Smooth muscle cell (in vitro differentiated cells): ENCODE results near the gene NT5DC3. TPM values are rescaled to one million over a fixed set of nuclear protein-coding genes. Genes with fewer than 3 reads are reported as not detected.

ENCODE experiments used
- DNase-seq: peaks from one replicate; lab custom pipeline; 2025; ENCODE audit not compliant: unreplicated experiment; lab: John Stamatoyannopoulos, UW
- H2AFZ ChIP-seq: fragments of 200-600 bp; sonication (generic); 2 replicates; pipeline ENCODE4 v1.6.0; 2016; ENCODE audit warnings: antibody characterized with exemption, low read depth, mild to moderate bottlenecking
- H3F3A ChIP-seq: fragments of 200-600 bp; sonication (generic); 2 replicates; pipeline ENCODE4 v1.6.0; 2017; ENCODE audit warnings: antibody characterized with exemption, low read depth
- H3K27ac ChIP-seq: fragments of 200-600 bp; sonication (generic); 2 replicates; pipeline ENCODE4 v1.5.1; 2016; ENCODE audit warnings: low read depth, mild to moderate bottlenecking
- H3K27me3 ChIP-seq: fragments of 200-600 bp; sonication (generic); 2 replicates; pipeline ENCODE4 v1.6.1; 2016; ENCODE audit warnings: low read depth, mild to moderate bottlenecking
- H3K36me3 ChIP-seq: fragments of 200-600 bp; sonication (generic); 2 replicates; pipeline ENCODE4 v1.5.1; 2016; ENCODE audit warnings: low read depth
- H3K4me1 ChIP-seq: fragments of 200-600 bp; sonication (generic); 2 replicates; pipeline ENCODE4 v1.5.1; 2016; ENCODE audit warnings: low read depth
- H3K4me2 ChIP-seq: fragments of 200-600 bp; sonication (generic); 2 replicates; pipeline ENCODE4 v1.6.0; 2016; ENCODE audit warnings: mild to moderate bottlenecking
- H3K4me3 ChIP-seq: fragments of 200-600 bp; sonication (generic); 2 replicates; pipeline ENCODE4 v1.5.1; 2016; ENCODE audit warnings: mild to moderate bottlenecking
- H3K79me2 ChIP-seq: fragments of 200-600 bp; sonication (generic); 2 replicates; pipeline ENCODE4 v1.6.0; 2016; ENCODE audit warnings: low read depth, mild to moderate bottlenecking
- H3K9ac ChIP-seq: fragments of 200-600 bp; sonication (generic); 2 replicates; pipeline ENCODE4 v1.6.0; 2016; ENCODE audit warnings: low read depth
- H3K9me3 ChIP-seq: fragments of 200-600 bp; sonication (generic); replicated peaks from 2 replicates; pipeline ENCODE4 v1.5.1; 2016; ENCODE audit warnings: low read depth
- H4K20me1 ChIP-seq: fragments of 200-600 bp; sonication (generic); 2 replicates; pipeline ENCODE4 v1.6.0; 2016; ENCODE audit warnings: low read depth
- CTCF ChIP-seq: fragments of 200-600 bp; sonication (generic); IDR thresholded peaks from 2 replicates; pipeline ENCODE4 v1.5.1; 2017; ENCODE audit warnings: borderline replicate concordance, mild to moderate bottlenecking, antibody characterized with exemption; ENCODE audit not compliant: insufficient read depth, poor library complexity, severe bottlenecking
- WGBS: methylation state at CpG from one replicate; pipeline ENCODE4 v1.1.7; 2016; ENCODE audit warnings: low lambda C conversion rate; 5-methylcytosine and 5-hydroxymethylcytosine counted together
- polyA plus RNA-seq: library from polyadenylated mRNA; unstranded; fragments of >200 nt; fragmentation: Nextera tagmentation; extraction: Ambion mirVana; gene quantifications from 2 replicates; pipeline ENCODE4 v1.2.1, GENCODE V29; 2016
- total RNA-seq: library from RNA; depleted of rRNA; stranded (reverse); fragments of >200 nt; gene quantifications from 2 replicates; pipeline ENCODE4 v1.2.3, GENCODE V29; 2014

NT5DC3 gene
- total and polyA plus RNA-seq, 2 experiments from 2014 or later, result 0.57 to 1.4 TPM

- Histone ChIP-seq H3F3A (no peaks in the 10 kb centered on the region), H3K27ac (no peak overlapping the region), H3K27me3 (no peaks in the 10 kb centered on the region), H3K36me3 (no peaks in the 10 kb centered on the region), H3K4me2 (no peak overlapping the region), H4K20me1 (no peaks in the 10 kb centered on the region), H3K4me1 (no peaks in the 10 kb centered on the region), H3K4me3 (no peak overlapping the region), H3K9me3 (no peaks in the 10 kb centered on the region), H2AFZ (no peak overlapping the region), H3K9ac (no peak overlapping the region), H3K79me2 (peaks cover 3% of the 10 kb centered on the region)
- no peak for TF ChIP-seq CTCF
- WGBS, result 54% methylated on average over 2 of the region's 2 CpGs
- DNase-seq, result no peak
Observed at GRCh38 chr12:103817791-103818190, 23.2 kb downstream of the NT5DC3 start.

- no peaks in the 10 kb centered on the region for H3K36me3 ChIP-seq
- no peak overlapping the region for H3K4me2 ChIP-seq
- no peaks in the 10 kb centered on the region for H3F3A ChIP-seq
- H3K27ac ChIP-seq, result no peak overlapping the region
- no peak overlapping the region for H3K9ac ChIP-seq
- H3K9me3 ChIP-seq, result no peaks in the 10 kb centered on the region
- H4K20me1 ChIP-seq, result no peaks in the 10 kb centered on the region
- H3K4me1 ChIP-seq, result no peaks in the 10 kb centered on the region
- no peak overlapping the region for H2AFZ ChIP-seq
- peaks cover 3% of the 10 kb centered on the region for H3K79me2 ChIP-seq
- WGBS, result 97% methylated on average over 1 of the region's 1 CpG
- H3K4me3 ChIP-seq, result no peak overlapping the region
- DNase-seq, result no peak
- no peak for TF ChIP-seq CTCF
- no peaks in the 10 kb centered on the region for H3K27me3 ChIP-seq
Observed at GRCh38 chr12:103816663-103817062, 24.4 kb downstream of the NT5DC3 start.

DNA sequence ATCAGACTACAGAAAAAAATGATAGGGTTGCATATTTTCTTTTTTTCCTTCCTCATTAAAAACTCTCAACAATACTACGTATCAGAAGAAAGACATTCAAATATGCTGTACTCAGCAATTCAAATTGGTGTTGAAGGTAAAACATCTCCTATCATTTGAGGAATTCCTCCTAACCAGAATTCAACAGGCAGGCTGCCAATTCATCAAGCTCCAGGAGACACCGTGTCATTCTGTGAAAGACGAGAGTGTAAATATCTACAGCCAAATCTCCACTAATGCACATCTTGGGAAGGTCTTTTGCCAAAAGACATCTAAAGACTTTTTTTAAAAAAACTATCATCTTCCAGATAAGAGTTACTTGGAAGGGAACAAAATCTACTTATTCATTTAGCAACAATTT, 26.6 kb downstream of the NT5DC3 start:
- Histone ChIP-seq H4K20me1 (no peaks in the 10 kb centered on the region), H3K4me3 (no peak overlapping the region), H3K79me2 (peaks cover 3% of the 10 kb centered on the region), H3F3A (no peaks in the 10 kb centered on the region), H3K36me3 (no peaks in the 10 kb centered on the region), H2AFZ (no peak overlapping the region), H3K9me3 (no peaks in the 10 kb centered on the region), H3K27ac (no peak overlapping the region), H3K9ac (no peak overlapping the region), H3K27me3 (no peaks in the 10 kb centered on the region), H3K4me1 (no peaks in the 10 kb centered on the region), H3K4me2 (no peak overlapping the region)
- no peak for TF ChIP-seq CTCF
- WGBS, result 90% methylated on average over 3 of the region's 3 CpGs
- DNase-seq, result no peak

GRCh38 chr12:103813949-103814348, 27.1 kb downstream of the NT5DC3 start:
- H3K79me2 ChIP-seq, result peaks cover 3% of the 10 kb centered on the region

More at GRCh38 chr12:103813949-103814348, 27.1 kb downstream of the NT5DC3 start:
- Histone ChIP-seq H4K20me1 (no peaks in the 10 kb centered on the region), H3K4me3 (no peak overlapping the region), H3K4me2 (no peak overlapping the region), H3K9me3 (no peaks in the 10 kb centered on the region), H3K27ac (no peak overlapping the region), H3F3A (no peaks in the 10 kb centered on the region), H3K27me3 (no peaks in the 10 kb centered on the region), H3K9ac (no peak overlapping the region), H3K36me3 (no peaks in the 10 kb centered on the region), H2AFZ (no peak overlapping the region), H3K4me1 (no peaks in the 10 kb centered on the region)
- DNase-seq, result no peak
- 90% methylated on average over 4 of the region's 4 CpGs for WGBS
- no peak for TF ChIP-seq CTCF
